Measurements from ENCODE around the gene ZNF543. TPM values are rescaled to one million over a fixed set of nuclear protein-coding genes. Genes with fewer than 3 reads are reported as not detected.

ZNF543 gene
- total and polyA plus RNA-seq, 9 of the 15 experiments (the other 6 are each of a cell fraction or from before 2014, with no cell fraction given) = 0.14 to 5.5 (median 2.4) TPM

DNA sequence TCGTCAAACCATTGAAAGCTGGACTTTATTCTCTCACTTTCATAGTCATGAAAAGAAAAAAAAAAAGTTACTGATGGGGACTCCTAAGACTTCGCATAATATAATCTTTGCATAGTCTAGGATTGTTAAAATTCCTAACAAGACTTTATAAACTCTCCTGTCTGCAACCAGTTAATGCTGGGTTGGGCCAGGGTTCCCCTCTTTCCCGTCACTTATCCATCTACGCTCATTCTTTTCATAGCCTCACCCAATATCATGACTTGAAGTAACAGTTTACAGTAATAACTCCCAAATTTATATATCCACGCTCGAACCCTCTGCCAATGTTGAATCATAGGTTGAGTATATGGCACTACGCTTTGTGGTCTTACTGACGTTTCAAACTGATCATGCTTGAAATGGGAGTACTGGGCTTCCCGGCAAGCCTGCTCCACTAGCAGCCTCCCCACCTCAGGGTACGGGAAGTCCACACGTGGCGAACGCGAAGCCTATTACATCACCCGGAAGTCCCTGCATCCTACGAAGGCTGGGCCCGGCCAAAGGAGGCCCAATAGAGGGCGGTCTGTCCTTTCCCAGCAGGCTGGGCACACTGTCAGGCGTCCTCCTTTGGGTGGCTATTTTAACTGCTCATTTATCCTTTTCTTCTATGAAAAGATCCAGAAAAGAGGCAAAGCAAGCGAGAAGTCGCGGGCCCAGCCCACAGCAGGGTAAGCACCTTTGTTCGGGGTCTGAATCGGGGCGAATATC, 40.7 kb upstream of the ZNF543 start (continued):
- TF ChIP-seq, protein P1, sequence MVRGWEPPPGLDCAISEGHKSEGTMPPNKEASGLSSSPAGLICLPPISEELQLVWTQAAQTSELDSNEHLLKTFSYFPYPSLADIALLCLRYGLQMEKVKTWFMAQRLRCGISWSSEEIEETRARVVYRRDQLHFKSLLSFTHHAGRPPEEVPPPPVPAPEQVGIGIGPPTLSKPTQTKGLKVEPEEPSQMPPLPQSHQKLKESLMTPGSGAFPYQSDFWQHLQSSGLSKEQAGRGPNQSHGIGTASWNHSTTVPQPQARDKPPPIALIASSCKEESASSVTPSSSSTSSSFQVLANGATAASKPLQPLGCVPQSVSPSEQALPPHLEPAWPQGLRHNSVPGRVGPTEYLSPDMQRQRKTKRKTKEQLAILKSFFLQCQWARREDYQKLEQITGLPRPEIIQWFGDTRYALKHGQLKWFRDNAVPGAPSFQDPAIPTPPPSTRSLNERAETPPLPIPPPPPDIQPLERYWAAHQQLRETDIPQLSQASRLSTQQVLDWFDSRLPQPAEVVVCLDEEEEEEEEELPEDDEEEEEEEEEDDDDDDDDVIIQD (CRISPR knock-in tag; IDR thresholded peaks at IDR 0.05) = no peak
- no peak for TF ChIP-seq MYBL2 (IDR thresholded peaks at IDR 0.05; ENCODE audit: low read depth)
- TF ChIP-seq MYBL2 (CRISPR knock-in tag; IDR thresholded peaks at IDR 0.05; ENCODE audit: borderline replicate concordance) = no peak
- no peak for TF ChIP-seq SMARCE1 (IDR thresholded peaks at IDR 0.05)
- no peak for TF ChIP-seq ZZZ3 (IDR thresholded peaks at IDR 0.05)
- no peak for TF ChIP-seq CBFA2T3 (IDR thresholded peaks at IDR 0.05)
- peak; percentile 67; the same call in 1 of the 2 replicates for TF ChIP-seq EHMT2 (IDR thresholded peaks at IDR 0.05)
- peak; percentile 64; the same call in 1 of the 2 replicates for TF ChIP-seq ZNF584 (CRISPR knock-in tag; IDR thresholded peaks at IDR 0.05; ENCODE audit: low read depth)
- TF ChIP-seq CEBPG (CRISPR knock-in tag; IDR thresholded peaks at IDR 0.05) = peak; percentile 96
- TF ChIP-seq CEBPG (tag; conservative IDR thresholded peaks at IDR 0.05 in 1 of 2, IDR thresholded peaks at IDR 0.05 in 1 of 2) = peak; percentile 93 to 98
- TF ChIP-seq, protein P2, sequence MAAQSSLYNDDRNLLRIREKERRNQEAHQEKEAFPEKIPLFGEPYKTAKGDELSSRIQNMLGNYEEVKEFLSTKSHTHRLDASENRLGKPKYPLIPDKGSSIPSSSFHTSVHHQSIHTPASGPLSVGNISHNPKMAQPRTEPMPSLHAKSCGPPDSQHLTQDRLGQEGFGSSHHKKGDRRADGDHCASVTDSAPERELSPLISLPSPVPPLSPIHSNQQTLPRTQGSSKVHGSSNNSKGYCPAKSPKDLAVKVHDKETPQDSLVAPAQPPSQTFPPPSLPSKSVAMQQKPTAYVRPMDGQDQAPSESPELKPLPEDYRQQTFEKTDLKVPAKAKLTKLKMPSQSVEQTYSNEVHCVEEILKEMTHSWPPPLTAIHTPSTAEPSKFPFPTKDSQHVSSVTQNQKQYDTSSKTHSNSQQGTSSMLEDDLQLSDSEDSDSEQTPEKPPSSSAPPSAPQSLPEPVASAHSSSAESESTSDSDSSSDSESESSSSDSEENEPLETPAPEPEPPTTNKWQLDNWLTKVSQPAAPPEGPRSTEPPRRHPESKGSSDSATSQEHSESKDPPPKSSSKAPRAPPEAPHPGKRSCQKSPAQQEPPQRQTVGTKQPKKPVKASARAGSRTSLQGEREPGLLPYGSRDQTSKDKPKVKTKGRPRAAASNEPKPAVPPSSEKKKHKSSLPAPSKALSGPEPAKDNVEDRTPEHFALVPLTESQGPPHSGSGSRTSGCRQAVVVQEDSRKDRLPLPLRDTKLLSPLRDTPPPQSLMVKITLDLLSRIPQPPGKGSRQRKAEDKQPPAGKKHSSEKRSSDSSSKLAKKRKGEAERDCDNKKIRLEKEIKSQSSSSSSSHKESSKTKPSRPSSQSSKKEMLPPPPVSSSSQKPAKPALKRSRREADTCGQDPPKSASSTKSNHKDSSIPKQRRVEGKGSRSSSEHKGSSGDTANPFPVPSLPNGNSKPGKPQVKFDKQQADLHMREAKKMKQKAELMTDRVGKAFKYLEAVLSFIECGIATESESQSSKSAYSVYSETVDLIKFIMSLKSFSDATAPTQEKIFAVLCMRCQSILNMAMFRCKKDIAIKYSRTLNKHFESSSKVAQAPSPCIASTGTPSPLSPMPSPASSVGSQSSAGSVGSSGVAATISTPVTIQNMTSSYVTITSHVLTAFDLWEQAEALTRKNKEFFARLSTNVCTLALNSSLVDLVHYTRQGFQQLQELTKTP (IDR thresholded peaks at IDR 0.05; ENCODE audit: low read depth in 1 of 2, partially characterized antibody in 2 of 2) = peak in 1 of 2 experiments; percentile 64
- TF ChIP-seq NBN (IDR thresholded peaks at IDR 0.05; ENCODE audit: low read depth) = 0 out of 2 replicates have a peak, but pooled peaks have one; percentile 30
- TF ChIP-seq, protein P3, sequence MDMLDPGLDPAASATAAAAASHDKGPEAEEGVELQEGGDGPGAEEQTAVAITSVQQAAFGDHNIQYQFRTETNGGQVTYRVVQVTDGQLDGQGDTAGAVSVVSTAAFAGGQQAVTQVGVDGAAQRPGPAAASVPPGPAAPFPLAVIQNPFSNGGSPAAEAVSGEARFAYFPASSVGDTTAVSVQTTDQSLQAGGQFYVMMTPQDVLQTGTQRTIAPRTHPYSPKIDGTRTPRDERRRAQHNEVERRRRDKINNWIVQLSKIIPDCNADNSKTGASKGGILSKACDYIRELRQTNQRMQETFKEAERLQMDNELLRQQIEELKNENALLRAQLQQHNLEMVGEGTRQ (CRISPR knock-in tag; IDR thresholded peaks at IDR 0.05) = peak; percentile 63
- TF ChIP-seq RFX7 (CRISPR knock-in tag; IDR thresholded peaks at IDR 0.05) = no peak
- no peak for TF ChIP-seq ZNF239 (CRISPR knock-in tag; IDR thresholded peaks at IDR 0.05)
- peak; percentile 96 for TF ChIP-seq PHF8 (IDR thresholded peaks at IDR 0.05; ENCODE audit: borderline replicate concordance, low read length)
- TF ChIP-seq FOXA3 (CRISPR knock-in tag; conservative IDR thresholded peaks at IDR 0.05 in 1 of 2, IDR thresholded peaks at IDR 0.05 in 1 of 2) = no peak
- no peak for TF ChIP-seq ZFP1 (CRISPR knock-in tag; IDR thresholded peaks at IDR 0.05)
- TF ChIP-seq ESRRA (IDR thresholded peaks at IDR 0.05; ENCODE audit: borderline replicate concordance, low read depth) = peak; percentile 75; the same call in 1 of the 2 replicates
- TF ChIP-seq ZC3H4 (CRISPR knock-in tag; IDR thresholded peaks at IDR 0.05; ENCODE audit: borderline replicate concordance) = no peak
- peak; percentile 81; the same call in 1 of the 2 replicates for TF ChIP-seq ATF7 (IDR thresholded peaks at IDR 0.05)
- peak; percentile 98 for TF ChIP-seq ELF1 (tag; IDR thresholded peaks at IDR 0.05)
- no peak for TF ChIP-seq PHB (CRISPR knock-in tag; IDR thresholded peaks at IDR 0.05)
